Activated CD8-positive, alpha-beta T cell treated with anti-CD3 and anti-CD28 coated beads, Interleukin-2, amount 10 ng/mL, durations not matched to agents 7 days and 5 days (primary cell): ENCODE data around the gene CAPN13. TPM values are rescaled to one million over a fixed set of nuclear protein-coding genes. Genes with fewer than 3 reads are reported as not detected.

ENCODE experiments used
- ATAC-seq: fragments of 150-1000 bp; cut with Tn5 transposase; one replicate; pipeline ENCODE4 v1.10.0; 2021; ENCODE audit warnings: moderate library complexity
- CTCF ChIA-PET: fragments of 350-600 bp; sonication (Branson Sonifier 250); formaldehyde crosslinking; loops from one replicate; lab custom pipeline; 2021; ENCODE audit warnings: antibody characterized with exemption; lab: Charles Lee
- POLR2A ChIA-PET: fragments of 350-600 bp; sonication (Branson Sonifier 250); formaldehyde crosslinking; loops from one replicate; lab custom pipeline; 2021; ENCODE audit warnings: antibody characterized with exemption; lab: Charles Lee
- DNase-seq: peaks from one replicate; pipeline ENCODE4 v3.0.0-alpha.2; 2020
- H3K27ac Mint-ChIP-seq: one replicate; pipeline ENCODE4 v1.8.0; 2021; ENCODE audit warnings: mild to moderate bottlenecking, mixed read lengths
- H3K27me3 Mint-ChIP-seq: one replicate; pipeline ENCODE4 v1.8.0; 2021; ENCODE audit warnings: low read depth, mixed read lengths
- H3K36me3 Mint-ChIP-seq: one replicate; pipeline ENCODE4 v1.8.0; 2021; ENCODE audit warnings: low read depth, mixed read lengths
- H3K4me1 Mint-ChIP-seq: one replicate; pipeline ENCODE4 v1.8.0; 2021; ENCODE audit warnings: low read depth, mixed read lengths
- H3K4me3 Mint-ChIP-seq: one replicate; pipeline ENCODE4 v1.8.0; 2021; ENCODE audit warnings: mild to moderate bottlenecking, mixed read lengths
- H3K9me3 Mint-ChIP-seq: one replicate; pipeline ENCODE4 v1.8.0; 2022; ENCODE audit warnings: mixed read lengths; ENCODE audit not compliant: insufficient read depth
- total RNA-seq, 2 experiments: library from RNA; stranded (reverse); gene quantifications; one replicate each; pipeline ENCODE4 v1.2.3, GENCODE V29; 2021

Gene CAPN13
- total RNA-seq, 2 experiments from 2014 or later, result not detected

- Mint-ChIP-seq H3K4me1 (no peaks in the 10 kb centered on the region), H3K4me3 (no peak overlapping the region), H3K9me3 (no peaks in the 10 kb centered on the region), H3K27ac (no peak overlapping the region), H3K36me3 (no peaks in the 10 kb centered on the region), H3K27me3 (peaks cover 2% of the 10 kb centered on the region)
- no peak for ATAC-seq
- ChIA-PET CTCF (interaction anchor here (1.1 to 5.9 kb wide), 5 partner anchors 9 to 542 kb away, joined by 3 to 45 read pairs (median 7); no protein-coding TSS in a partner anchor), POLR2A (interaction anchor here (0.6 kb wide), 1 partner anchor 256 kb away, joined by 3 read pairs; no protein-coding TSS in a partner anchor)
- no peak for DNase-seq
Measured at GRCh38 chr2:30693821-30694281, 113.4 kb downstream of the CAPN13 start.

GRCh38 chr2:30692829-30693275 is 114.4 kb downstream of the CAPN13 start:
- no peak overlapping the region for H3K4me3 Mint-ChIP-seq
- H3K9me3 Mint-ChIP-seq, result no peaks in the 10 kb centered on the region
- no peaks in the 10 kb centered on the region for H3K36me3 Mint-ChIP-seq
- no peak for DNase-seq
- ATAC-seq, result no peak
- H3K27ac Mint-ChIP-seq, result no peak overlapping the region
- ChIA-PET CTCF (interaction anchor here (1.1 to 5.9 kb wide), 5 partner anchors 10 to 541 kb away, joined by 3 to 45 read pairs (median 7); no protein-coding TSS in a partner anchor), POLR2A (no interaction called here)
- peaks cover 2% of the 10 kb centered on the region for H3K27me3 Mint-ChIP-seq
- no peaks in the 10 kb centered on the region for H3K4me1 Mint-ChIP-seq

DNA sequence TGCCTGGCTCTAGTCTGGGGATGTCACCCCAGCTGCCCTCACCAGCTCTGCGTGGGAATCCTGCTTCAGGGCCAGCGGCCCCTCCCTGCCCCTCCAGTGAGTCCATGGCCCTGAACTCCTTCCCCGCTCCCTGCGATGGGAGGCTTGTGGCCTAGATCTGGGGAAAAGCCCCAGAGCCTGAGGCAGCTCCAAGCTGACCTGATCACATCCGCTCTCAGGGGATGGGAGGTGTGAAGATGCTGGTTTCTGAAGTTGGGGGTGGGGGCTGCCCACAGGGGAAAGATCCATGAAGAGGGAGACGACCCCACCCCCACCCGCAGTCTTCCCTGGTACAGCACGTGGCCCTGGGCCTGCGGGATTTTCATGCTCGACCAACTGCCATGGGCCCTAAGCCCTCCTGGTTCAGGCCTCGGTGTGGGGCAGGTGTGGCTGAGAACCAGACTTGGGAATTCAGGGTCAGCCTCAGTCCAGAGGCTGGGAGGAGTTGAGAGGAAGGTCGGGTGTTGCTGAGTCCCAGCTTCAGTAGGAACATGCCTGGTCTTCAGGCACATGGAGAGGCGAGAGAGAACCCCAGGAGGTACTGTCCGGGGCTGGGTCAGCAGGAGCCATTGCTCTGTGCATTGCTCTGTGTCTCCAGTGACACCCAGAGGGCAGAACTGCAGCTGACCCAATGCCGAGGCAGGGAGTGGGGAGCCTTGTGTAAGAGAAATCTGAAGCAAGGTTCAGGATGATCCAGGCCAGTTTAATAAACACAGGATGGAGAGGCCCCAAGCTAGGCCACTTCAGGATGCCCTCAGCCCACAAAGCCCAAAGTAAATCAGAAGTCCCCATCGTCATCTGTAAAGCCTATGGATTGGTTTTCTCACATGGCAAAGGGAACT is 115.1 kb downstream of the CAPN13 start:
- ATAC-seq (no peak), DNase-seq (no peak)
- H3K9me3 Mint-ChIP-seq, result no peaks in the 10 kb centered on the region
- H3K4me3 Mint-ChIP-seq, result no peak overlapping the region
- H3K4me1 Mint-ChIP-seq, result no peaks in the 10 kb centered on the region
- no peaks in the 10 kb centered on the region for H3K36me3 Mint-ChIP-seq
- CTCF ChIA-PET, result interaction anchor here (0.9 to 5.9 kb wide), 4 partner anchors 19 to 528 kb away, joined by 5 to 45 read pairs (median 19); no protein-coding TSS in a partner anchor
- H3K27ac Mint-ChIP-seq, result no peak overlapping the region
- POLR2A ChIA-PET, result no interaction called here
- peaks cover 2% of the 10 kb centered on the region for H3K27me3 Mint-ChIP-seq

DNA sequence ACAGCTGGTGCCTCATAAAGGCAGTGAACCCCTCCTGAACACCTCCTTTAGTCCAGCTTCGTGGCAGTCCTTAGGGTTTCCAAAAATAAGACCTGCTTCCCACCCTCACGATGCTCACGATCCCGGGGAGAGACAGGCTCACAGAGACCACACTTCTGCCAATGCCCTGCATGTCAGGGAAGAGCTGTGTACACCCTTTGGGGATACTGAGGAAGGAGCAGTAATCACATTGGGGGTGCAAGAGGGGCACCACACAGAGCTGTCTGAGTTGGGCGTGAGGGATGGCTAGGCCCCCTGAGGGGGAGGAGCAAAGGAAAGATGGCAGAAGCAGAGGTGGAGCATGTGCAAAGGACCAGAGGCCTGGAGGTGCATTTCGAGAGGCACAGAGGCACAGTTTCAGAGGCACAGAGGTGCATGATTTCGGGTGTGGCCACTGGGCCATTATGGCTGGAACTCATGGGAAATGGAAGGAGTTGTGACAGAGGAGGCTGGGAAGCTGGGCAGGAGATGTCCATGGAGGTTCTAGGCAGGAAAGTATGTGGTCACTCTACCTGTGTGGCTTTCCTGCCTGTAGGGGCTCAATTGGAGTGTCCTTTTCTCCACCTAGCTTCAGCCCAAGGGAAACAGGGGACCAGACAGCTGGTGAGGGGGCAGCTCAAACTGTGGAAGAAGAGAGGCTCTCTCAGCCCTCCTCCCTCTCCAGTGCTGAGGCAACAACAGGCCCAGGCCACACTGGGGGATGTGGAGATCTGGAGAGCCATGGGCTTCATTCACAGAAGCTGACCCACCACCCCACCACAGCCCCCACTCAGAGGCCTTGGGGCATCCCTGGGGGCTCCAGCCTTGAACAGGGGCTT is 115.9 kb downstream of the CAPN13 start:
- no peak for DNase-seq
- Mint-ChIP-seq H3K27ac (no peak overlapping the region), H3K36me3 (no peaks in the 10 kb centered on the region)

DNA sequence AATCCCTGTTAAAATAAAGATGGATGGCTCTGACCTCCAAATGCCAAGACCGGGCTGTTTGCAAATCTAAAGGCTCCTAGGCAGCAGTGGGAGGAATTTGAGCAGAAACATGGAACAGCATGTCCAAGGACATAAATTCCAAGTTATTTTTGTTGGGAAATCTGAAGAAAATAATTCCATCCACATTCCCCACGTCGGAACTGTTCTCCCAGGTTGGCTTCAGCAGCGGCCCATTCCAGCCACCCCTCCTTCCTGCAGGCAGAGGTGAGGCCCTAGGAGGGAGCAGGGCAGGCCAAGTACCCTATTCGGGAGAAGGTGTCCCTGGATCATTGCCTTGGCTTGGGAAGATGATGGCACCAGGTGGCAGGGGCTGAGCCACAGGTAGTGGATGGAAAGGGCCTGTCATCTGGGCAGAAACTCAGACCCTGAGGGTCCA is 117.1 kb downstream of the CAPN13 start:
- CTCF ChIA-PET, result no interaction called here

More for the DNA sequence above, 115.9 kb downstream of the CAPN13 start:
- ChIA-PET CTCF (interaction anchor here (0.9 to 1.1 kb wide), 2 partner anchors 483 to 526 kb away, joined by 3 to 5 read pairs; no protein-coding TSS in a partner anchor), POLR2A (no interaction called here)
- Mint-ChIP-seq H3K9me3 (no peaks in the 10 kb centered on the region), H3K4me3 (no peak overlapping the region), H3K27me3 (peaks cover 2% of the 10 kb centered on the region), H3K4me1 (no peaks in the 10 kb centered on the region)
- ATAC-seq, result no peak

GRCh38 chr2:30689496-30690125 is 117.6 kb downstream of the CAPN13 start:
- no peak for DNase-seq
- ATAC-seq, result no peak
- no peaks in the 10 kb centered on the region for H3K9me3 Mint-ChIP-seq
- H3K4me3 Mint-ChIP-seq, result no peak overlapping the region
- ChIA-PET POLR2A (no interaction called here), CTCF (interaction anchor here (1.0 kb wide), 1 partner anchor 22 kb away, joined by 3 read pairs; no protein-coding TSS in a partner anchor)
- H3K4me1 Mint-ChIP-seq, result no peaks in the 10 kb centered on the region
- no peak overlapping the region for H3K27ac Mint-ChIP-seq
- no peaks in the 10 kb centered on the region for H3K36me3 Mint-ChIP-seq
- H3K27me3 Mint-ChIP-seq, result no peaks in the 10 kb centered on the region

More for the DNA sequence above, 117.1 kb downstream of the CAPN13 start:
- Mint-ChIP-seq H3K27me3 (peaks cover 2% of the 10 kb centered on the region), H3K4me3 (no peak overlapping the region), H3K9me3 (no peaks in the 10 kb centered on the region), H3K27ac (no peak overlapping the region), H3K4me1 (no peaks in the 10 kb centered on the region), H3K36me3 (no peaks in the 10 kb centered on the region)
- DNase-seq (no peak), ATAC-seq (no peak)
- POLR2A ChIA-PET, result no interaction called here

GRCh38 chr2:30688956-30689401 is 118.3 kb downstream of the CAPN13 start:
- Mint-ChIP-seq H3K9me3 (no peaks in the 10 kb centered on the region), H3K36me3 (no peaks in the 10 kb centered on the region), H3K4me3 (no peak overlapping the region), H3K27me3 (no peaks in the 10 kb centered on the region), H3K27ac (no peak overlapping the region), H3K4me1 (no peaks in the 10 kb centered on the region)
- ATAC-seq (no peak), DNase-seq (no peak)
- ChIA-PET POLR2A (interaction anchor here (0.6 kb wide), 1 partner anchor 457 kb away, joined by 6 read pairs; no protein-coding TSS in a partner anchor), CTCF (interaction anchor here (1.0 to 1.4 kb wide), 2 partner anchors 18 to 23 kb away, joined by 3 to 5 read pairs; no protein-coding TSS in a partner anchor)

DNA sequence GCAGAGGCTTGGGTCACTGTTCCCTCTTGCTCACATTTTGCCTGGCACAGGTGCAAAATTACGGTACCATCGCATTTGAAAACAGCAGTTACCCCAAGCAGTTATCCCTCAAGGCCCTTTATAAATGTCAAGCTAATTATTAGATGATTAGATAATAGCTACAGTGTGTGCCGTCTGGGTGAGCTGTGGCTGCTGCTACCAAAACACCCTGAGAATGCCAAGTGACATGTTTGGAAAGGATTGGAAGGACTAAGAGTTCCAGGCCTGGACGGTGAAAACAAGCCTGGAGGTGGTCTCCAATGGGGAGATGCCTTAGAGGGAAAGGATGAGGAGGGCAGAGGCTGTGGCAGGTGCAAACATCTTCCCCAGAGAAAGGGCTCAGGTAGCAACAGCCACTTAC is 120.6 kb downstream of the CAPN13 start:
- H3K36me3 Mint-ChIP-seq, result no peaks in the 10 kb centered on the region
- H3K4me1 Mint-ChIP-seq, result no peaks in the 10 kb centered on the region
- no peaks in the 10 kb centered on the region for H3K27me3 Mint-ChIP-seq
- POLR2A ChIA-PET, result no interaction called here
- CTCF ChIA-PET, result interaction anchor here (0.8 to 3.2 kb wide), 7 partner anchors 9 to 538 kb away, joined by 3 to 16 read pairs (median 4); no protein-coding TSS in a partner anchor
- no peak overlapping the region for H3K27ac Mint-ChIP-seq
- no peak overlapping the region for H3K4me3 Mint-ChIP-seq
- no peaks in the 10 kb centered on the region for H3K9me3 Mint-ChIP-seq
- ATAC-seq (no peak), DNase-seq (peak; percentile 15)

DNA sequence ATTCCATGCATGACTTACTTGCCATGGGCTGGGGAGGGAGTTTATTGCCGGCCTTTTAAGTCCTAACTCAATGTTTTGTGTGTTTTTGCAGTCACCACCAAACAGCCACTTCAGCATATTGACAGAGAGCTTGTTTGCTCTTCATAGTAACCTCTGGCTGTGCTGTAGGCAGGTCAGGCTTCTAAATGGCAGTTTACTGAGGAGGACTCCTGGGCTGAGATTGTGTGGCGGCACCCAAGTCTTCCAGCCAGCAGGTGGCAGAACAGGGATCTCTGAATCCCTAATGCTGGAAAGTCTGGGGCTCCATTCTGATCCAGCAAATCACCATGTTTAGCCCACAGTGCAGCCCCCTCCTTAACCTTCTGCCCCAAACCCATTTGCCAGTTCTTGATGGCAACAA is 121.2 kb downstream of the CAPN13 start:
- DNase-seq, result peak; percentile 21

GRCh38 chr2:30684996-30685395 is 122.2 kb downstream of the CAPN13 start:
- CTCF ChIA-PET, result interaction anchor here (3.2 kb wide), 1 partner anchor 27 kb away, joined by 16 read pairs; no protein-coding TSS in a partner anchor
- H3K9me3 Mint-ChIP-seq, result no peaks in the 10 kb centered on the region

More for the DNA sequence above, 121.2 kb downstream of the CAPN13 start:
- CTCF ChIA-PET, result interaction anchor here (0.8 to 3.2 kb wide), 4 partner anchors 10 to 538 kb away, joined by 4 to 16 read pairs (median 8); no protein-coding TSS in a partner anchor
- Mint-ChIP-seq H3K27ac (no peak overlapping the region), H3K9me3 (no peaks in the 10 kb centered on the region), H3K4me1 (no peaks in the 10 kb centered on the region), H3K36me3 (no peaks in the 10 kb centered on the region), H3K4me3 (no peak overlapping the region), H3K27me3 (no peaks in the 10 kb centered on the region)
- ATAC-seq, result no peak
- POLR2A ChIA-PET, result no interaction called here

More at GRCh38 chr2:30684996-30685395, 122.2 kb downstream of the CAPN13 start:
- H3K27ac Mint-ChIP-seq, result no peak overlapping the region
- no peaks in the 10 kb centered on the region for H3K4me1 Mint-ChIP-seq
- no peaks in the 10 kb centered on the region for H3K36me3 Mint-ChIP-seq
- H3K4me3 Mint-ChIP-seq, result no peak overlapping the region
- ATAC-seq (no peak), DNase-seq (peak; percentile 7)
- H3K27me3 Mint-ChIP-seq, result no peaks in the 10 kb centered on the region
- POLR2A ChIA-PET, result no interaction called here
